ENCODE results near the gene ORAI1. TPM values are rescaled to one million over a fixed set of nuclear protein-coding genes. Genes with fewer than 3 reads are reported as not detected.

Gene ORAI1
- total and polyA plus RNA-seq, 2 of the 13 experiments (the other 11 are each of a cell fraction or from before 2014, with no cell fraction given), result 9.2 to 17.2 TPM

GRCh38 chr12:121628536-121628935 is 2.2 kb downstream of the ORAI1 start:
- TF ChIP-seq ZNF354B (CRISPR knock-in tag; IDR thresholded peaks at IDR 0.05), result no peak
- TF ChIP-seq TEAD3 (CRISPR knock-in tag; optimal IDR thresholded peaks at IDR 0.05; ENCODE audit: borderline replicate concordance), result no peak
- TF ChIP-seq ATF7-NPFF (CRISPR knock-in tag; IDR thresholded peaks at IDR 0.05; ENCODE audit: low read depth), result no peak
- TF ChIP-seq CHD4 (IDR thresholded peaks at IDR 0.05; ENCODE audit: borderline replicate concordance, low read length), result no peak
- TF ChIP-seq RERE (CRISPR knock-in tag; IDR thresholded peaks at IDR 0.05; ENCODE audit: low read depth), result no peak
- no peak for TF ChIP-seq ZEB1 (IDR thresholded peaks at IDR 0.05; ENCODE audit: insufficient replicate concordance, low read depth)
- no peak for TF ChIP-seq ATF6 (CRISPR knock-in tag; conservative IDR thresholded peaks at IDR 0.05)
- TF ChIP-seq ZSCAN22 (CRISPR knock-in tag; IDR thresholded peaks at IDR 0.05), result no peak
- no peak for TF ChIP-seq THRA (CRISPR knock-in tag; IDR thresholded peaks at IDR 0.05; ENCODE audit: borderline replicate concordance)
- TF ChIP-seq TCF7 (IDR thresholded peaks at IDR 0.05; ENCODE audit: low read depth), result no peak
- CTCF ChIA-PET (ENCODE audit: low intra/inter-chr PET ratio, low total read pairs), result no interaction called here
- ATAC-seq (no peak), FAIRE-seq (no peak), DNase-seq (ENCODE audit: low spot score) (no peak)
- Histone ChIP-seq H3K79me2 (ENCODE audit: insufficient read depth, low read length) (peaks cover 12% of the 10 kb centered on the region), H3K4me1 (ENCODE audit: insufficient read depth, low read length) (peaks cover 73% of the 10 kb centered on the region), H4K20me1 (ENCODE audit: insufficient read depth, low read length) (no peaks in the 10 kb centered on the region; the same call in 1 of the 2 replicates), H3K9me3 (ENCODE audit: low read length) (no peaks in the 10 kb centered on the region), H3K4me3 (replicated peaks in 1 of 3; ENCODE audit: insufficient read depth in 1 of 3, low read depth in 2 of 3, low read length in 3 of 3) (peak overlapping the region in 2 of 3 experiments; percentile 62 to 78; a peak in 3 of 6 replicates), H3K4me2 (ENCODE audit: low read depth, low read length) (peak overlapping the region; percentile 84), H3K36me3 (replicated peaks in 1 of 2; ENCODE audit: control insufficient read depth in 1 of 2, insufficient read depth in 2 of 2, low read length in 2 of 2) (no peaks in the 10 kb centered on the region), H2AFZ (ENCODE audit: low read length) (no peak overlapping the region), H3K9ac (ENCODE audit: insufficient read depth, low read depth, low read length) (no peak overlapping the region), H3K27ac (ENCODE audit: extremely low read length, insufficient read depth, low read length) (peak overlapping the region; percentile 82), H3K27me3 (ENCODE audit: control insufficient read depth in 1 of 2, insufficient read depth in 2 of 2, low read length in 2 of 2) (no peaks in the 10 kb centered on the region)
- POLR2A ChIA-PET, result interaction anchor here (0.7 to 1.5 kb wide), 2 partner anchors 23 to 76 kb away, joined by 3 to 5 read pairs; no protein-coding TSS in a partner anchor
- in situ Hi-C loops (cut with HindIII; ENCODE audit: extremely low pct_ligation_motif_present, low pct_unique_long_range_greater_than_20kb) (loop anchor here (5.0 kb wide), 1 partner anchor 76 kb away; no protein-coding TSS in a partner anchor), intact Hi-C loops (cut with micrococcal nuclease; ENCODE audit: unreplicated experiment) (no loop called here)
- 83% methylated on average over 5 of the region's 5 CpGs for WGBS (ENCODE audit: low lambda C conversion rate)
- no TSS peak for BruUV-seq (replicated peaks)
